Fibroblast of pulmonary artery (primary cell): ENCODE results near the gene PLOD2.
A peak's percentile ranks its signal among the peaks of the same experiment; 100 is the strongest.

ENCODE experiments used
- DNase-seq: peaks from one replicate; pipeline ENCODE4 v3.0.0-alpha.2; 2010; ENCODE audit warnings: low read depth
- H3K4me3 ChIP-seq: replicated peaks from 2 replicates; pipeline ENCODE4 v1.5.1; 2011; ENCODE audit warnings: low read depth, mild to moderate bottlenecking, control low read depth, low read length, moderate library complexity
- TF ChIP-seq, protein P1 (sequence below): IDR thresholded peaks from 2 replicates; pipeline ENCODE4 v1.5.1; 2011; ENCODE audit warnings: mild to moderate bottlenecking, control low read depth, low read length, inconsistent platforms; ENCODE audit errors: missing control alignments

The PLOD2 gene

DNA sequence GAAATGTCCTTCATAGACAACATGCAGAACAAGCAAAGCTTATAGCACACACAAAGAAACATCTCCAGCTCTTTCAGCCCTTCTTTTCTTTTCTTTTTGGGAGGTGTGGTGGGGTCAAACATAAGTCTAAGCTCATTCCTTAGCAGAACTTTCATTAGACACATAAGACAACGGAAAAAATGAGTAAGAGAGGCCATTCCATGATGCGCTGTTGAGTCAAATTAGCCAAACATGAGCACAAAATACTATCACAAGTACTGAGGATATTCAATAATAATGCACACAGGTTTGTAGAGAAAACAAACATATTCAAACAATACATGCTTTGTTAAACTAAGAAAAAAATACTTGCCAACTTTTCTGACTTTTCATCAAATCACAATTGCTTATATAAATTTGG, 83.0 kb downstream of the PLOD2 start:
- DNase-seq = no peak
- no peak overlapping the region for H3K4me3 ChIP-seq
- TF ChIP-seq, protein P1, sequence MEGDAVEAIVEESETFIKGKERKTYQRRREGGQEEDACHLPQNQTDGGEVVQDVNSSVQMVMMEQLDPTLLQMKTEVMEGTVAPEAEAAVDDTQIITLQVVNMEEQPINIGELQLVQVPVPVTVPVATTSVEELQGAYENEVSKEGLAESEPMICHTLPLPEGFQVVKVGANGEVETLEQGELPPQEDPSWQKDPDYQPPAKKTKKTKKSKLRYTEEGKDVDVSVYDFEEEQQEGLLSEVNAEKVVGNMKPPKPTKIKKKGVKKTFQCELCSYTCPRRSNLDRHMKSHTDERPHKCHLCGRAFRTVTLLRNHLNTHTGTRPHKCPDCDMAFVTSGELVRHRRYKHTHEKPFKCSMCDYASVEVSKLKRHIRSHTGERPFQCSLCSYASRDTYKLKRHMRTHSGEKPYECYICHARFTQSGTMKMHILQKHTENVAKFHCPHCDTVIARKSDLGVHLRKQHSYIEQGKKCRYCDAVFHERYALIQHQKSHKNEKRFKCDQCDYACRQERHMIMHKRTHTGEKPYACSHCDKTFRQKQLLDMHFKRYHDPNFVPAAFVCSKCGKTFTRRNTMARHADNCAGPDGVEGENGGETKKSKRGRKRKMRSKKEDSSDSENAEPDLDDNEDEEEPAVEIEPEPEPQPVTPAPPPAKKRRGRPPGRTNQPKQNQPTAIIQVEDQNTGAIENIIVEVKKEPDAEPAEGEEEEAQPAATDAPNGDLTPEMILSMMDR = no peak

DNA sequence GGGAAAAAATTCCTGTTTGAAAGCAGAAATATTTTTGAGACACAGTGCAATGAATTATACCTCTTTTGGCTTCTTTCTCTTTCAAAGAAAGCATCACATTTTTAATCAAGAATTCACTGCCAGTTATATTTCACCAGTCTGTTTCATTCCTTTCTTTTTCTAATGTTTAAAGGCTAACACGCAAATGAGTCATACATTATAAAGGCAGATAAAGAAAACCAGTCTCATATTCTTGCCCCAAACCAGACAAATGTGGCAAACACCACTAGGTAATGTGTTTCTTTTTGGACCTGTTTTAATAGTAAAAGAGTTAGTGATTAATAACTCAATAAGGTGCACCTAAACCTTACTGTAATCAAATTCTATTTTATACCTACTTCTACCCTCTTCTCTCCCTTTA, 83.8 kb downstream of the PLOD2 start:
- no peak overlapping the region for H3K4me3 ChIP-seq
- TF ChIP-seq, protein P1 = no peak
- peak; percentile 34 for DNase-seq

DNA sequence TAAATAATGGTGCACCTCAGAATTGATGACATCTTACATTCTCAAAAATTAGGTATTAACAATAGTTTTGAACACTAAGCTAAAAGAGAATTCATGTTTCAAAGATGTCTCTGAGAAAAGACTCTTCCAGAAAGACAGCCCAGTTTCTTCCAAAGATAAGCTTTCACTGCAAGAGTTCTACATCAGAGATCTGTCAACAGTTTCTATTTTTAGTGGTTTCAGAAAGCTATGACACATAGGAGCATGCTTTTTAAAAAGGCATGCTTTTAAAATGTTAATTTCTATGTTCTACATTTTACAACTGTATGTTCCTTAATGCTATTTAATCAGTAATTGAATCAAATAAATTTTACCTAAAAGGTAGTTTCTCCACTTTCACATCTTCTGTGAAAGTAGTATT, 88.2 kb downstream of the PLOD2 start:
- TF ChIP-seq, protein P1 = no peak
- peak; percentile 48 for DNase-seq
- H3K4me3 ChIP-seq = no peak overlapping the region

DNA sequence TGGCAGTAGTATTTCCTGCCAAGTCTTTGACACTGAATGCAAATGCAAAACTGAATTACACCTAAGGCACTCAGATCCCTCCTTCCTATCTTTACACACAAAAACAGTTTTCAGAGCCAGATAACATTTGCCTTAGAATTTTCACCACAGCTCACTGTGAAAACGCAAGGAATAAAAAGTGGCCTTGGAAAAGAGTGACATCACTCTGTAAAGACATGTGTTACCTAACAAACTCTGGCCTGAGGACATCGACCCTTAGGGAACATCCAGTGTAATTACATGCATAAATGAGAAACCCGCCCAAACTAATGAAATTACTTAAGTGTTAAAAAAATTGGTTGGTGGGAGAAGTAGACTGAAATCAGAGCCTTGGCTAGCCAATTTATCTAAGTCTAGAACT, 88.9 kb downstream of the PLOD2 start:
- no peak for DNase-seq
- H3K4me3 ChIP-seq = no peak overlapping the region
- TF ChIP-seq, protein P1 = no peak

DNA sequence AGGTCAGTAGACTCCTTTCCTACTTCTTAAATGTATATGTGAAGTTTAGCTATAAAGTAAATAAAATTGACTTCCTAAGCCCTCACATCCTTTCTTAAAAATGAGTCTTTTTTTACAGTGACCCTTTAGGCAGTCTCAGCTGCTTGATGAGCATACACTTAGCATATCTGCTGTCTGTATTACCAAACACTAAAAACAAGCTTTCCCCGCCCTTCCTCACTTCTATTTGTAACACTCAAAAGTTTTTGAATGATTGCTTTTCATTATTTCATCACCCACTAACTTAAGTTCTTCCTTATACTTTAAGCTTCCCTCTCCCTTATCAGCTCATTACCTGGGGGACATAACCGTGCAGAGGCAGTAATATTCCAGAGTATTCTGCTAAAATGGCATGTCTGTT, 89.4 kb downstream of the PLOD2 start:
- DNase-seq = no peak
- H3K4me3 ChIP-seq = no peak overlapping the region
- TF ChIP-seq, protein P1 = no peak

DNA sequence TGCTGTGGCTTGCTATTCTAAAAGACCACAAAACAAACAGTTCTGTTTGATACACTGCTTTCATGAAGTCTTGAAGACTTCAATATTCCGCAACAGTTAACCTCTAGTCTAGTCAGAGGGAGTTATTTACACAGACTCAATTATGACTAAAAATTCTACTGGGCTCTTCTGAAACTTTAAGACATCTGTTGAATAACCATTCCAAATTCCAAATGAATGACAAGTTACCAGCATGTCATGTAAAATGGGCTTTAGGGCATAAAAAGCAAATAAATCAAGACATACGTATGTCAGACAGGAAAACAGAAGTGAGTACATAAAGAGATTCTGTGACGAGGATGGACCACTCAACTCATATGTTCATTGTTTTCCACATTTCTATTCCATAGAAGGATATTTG, 93.9 kb downstream of the PLOD2 start:
- H3K4me3 ChIP-seq = no peak overlapping the region
- DNase-seq = peak; percentile 40
- TF ChIP-seq, protein P1 = no peak

DNA sequence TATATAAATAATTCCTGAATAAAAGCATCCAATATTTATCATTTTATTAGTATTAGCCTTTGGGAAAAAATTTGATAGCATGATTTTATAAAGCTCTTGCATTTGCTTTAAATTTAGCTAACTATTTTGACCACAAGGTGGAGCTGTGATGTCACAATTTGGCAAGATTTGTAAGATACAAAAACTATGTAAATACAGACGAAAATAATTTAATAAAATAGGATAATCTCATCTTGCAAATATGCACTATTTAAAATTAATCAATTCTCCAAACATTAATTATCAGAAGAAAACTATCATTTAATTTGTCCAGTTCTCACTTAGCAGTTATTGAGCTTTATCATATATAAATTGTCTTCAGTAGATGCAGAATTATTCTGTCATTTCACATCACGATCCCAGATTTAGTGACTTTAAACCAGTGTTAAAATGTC, 95.4 kb downstream of the PLOD2 start:
- H3K4me3 ChIP-seq = no peak overlapping the region
- TF ChIP-seq, protein P1 = peak; percentile 57
- peak; percentile 89 for DNase-seq
